WERI-Rb-1 (cell line): ENCODE results near the gene PAX2.
A peak's percentile ranks its signal among the peaks of the same experiment; 100 is the strongest.

ENCODE experiments used
- DNase-seq: peaks from one replicate; pipeline ENCODE4 v3.0.0-alpha.2; 2020
- H3K27ac ChIP-seq: fragments of 250-450 bp; sonication (Bioruptor Pico); 2 replicates; pipeline ENCODE4 v1.5.1; 2020; ENCODE audit warnings: mild to moderate bottlenecking, moderate library complexity
- H3K27me3 ChIP-seq: fragments of 250-450 bp; sonication (Bioruptor Pico); 2 replicates; pipeline ENCODE4 v1.5.1; 2021; ENCODE audit warnings: mild to moderate bottlenecking, low read depth, moderate library complexity; ENCODE audit not compliant: insufficient read depth, severe bottlenecking
- H3K36me3 ChIP-seq: fragments of 250-450 bp; sonication (Bioruptor Pico); 2 replicates; pipeline ENCODE4 v1.5.1; 2020; ENCODE audit warnings: mild to moderate bottlenecking, moderate library complexity
- H3K4me3 ChIP-seq: 2 replicates; pipeline ENCODE4 v1.5.1; 2011; ENCODE audit warnings: low read depth, mild to moderate bottlenecking, control low read depth, low read length
- H3K9me3 ChIP-seq: fragments of 250-450 bp; sonication (Bioruptor Pico); 2 replicates; pipeline ENCODE4 v1.5.1; 2021; ENCODE audit warnings: mild to moderate bottlenecking, moderate library complexity; ENCODE audit not compliant: severe bottlenecking
- CTCF ChIP-seq: IDR thresholded peaks from 2 replicates; pipeline ENCODE4 v1.5.1; 2011; ENCODE audit warnings: low read depth, mild to moderate bottlenecking, control low read depth, inconsistent platforms, low read length

PAX2 gene

GRCh38 chr10:100812978-100813377, 67.6 kb downstream of the PAX2 start:
- DNase-seq: peak; percentile 30
- H3K4me3 ChIP-seq: no peak overlapping the region
- no peaks in the 10 kb centered on the region for H3K36me3 ChIP-seq
- TF ChIP-seq CTCF: peak; percentile 44; the same call in 1 of the 2 replicates
- no peak overlapping the region for H3K27ac ChIP-seq
- H3K9me3 ChIP-seq: no peaks in the 10 kb centered on the region
- H3K27me3 ChIP-seq: peaks cover 99% of the 10 kb centered on the region

- Histone ChIP-seq H3K4me3 (no peak overlapping the region), H3K27ac (no peak overlapping the region), H3K27me3 (peaks cover 99% of the 10 kb centered on the region), H3K36me3 (no peaks in the 10 kb centered on the region), H3K9me3 (no peaks in the 10 kb centered on the region)
- no peak for TF ChIP-seq CTCF
- no peak for DNase-seq
Observed at GRCh38 chr10:100814751-100815474, 69.5 kb downstream of the PAX2 start.

- DNase-seq: peak; percentile 75
- H3K36me3 ChIP-seq: no peaks in the 10 kb centered on the region
- H3K27me3 ChIP-seq: peaks cover 99% of the 10 kb centered on the region
- H3K27ac ChIP-seq: no peak overlapping the region
- TF ChIP-seq CTCF: no peak
- H3K9me3 ChIP-seq: no peaks in the 10 kb centered on the region
- no peak overlapping the region for H3K4me3 ChIP-seq
Observed at GRCh38 chr10:100816671-100817070, 71.3 kb downstream of the PAX2 start.

GRCh38 chr10:100817268-100817839, 72.0 kb downstream of the PAX2 start:
- Histone ChIP-seq H3K27ac (no peak overlapping the region), H3K9me3 (no peaks in the 10 kb centered on the region), H3K36me3 (no peaks in the 10 kb centered on the region), H3K27me3 (peaks cover 99% of the 10 kb centered on the region), H3K4me3 (no peak overlapping the region)
- peak; percentile 51 for DNase-seq
- peak; percentile 78 for TF ChIP-seq CTCF

GRCh38 chr10:100819424-100819823, 74.0 kb downstream of the PAX2 start:
- Histone ChIP-seq H3K9me3 (no peaks in the 10 kb centered on the region), H3K36me3 (no peaks in the 10 kb centered on the region), H3K4me3 (no peak overlapping the region), H3K27me3 (peaks cover 99% of the 10 kb centered on the region), H3K27ac (no peak overlapping the region)
- no peak for TF ChIP-seq CTCF
- DNase-seq: no peak

- Histone ChIP-seq H3K27ac (no peak overlapping the region), H3K36me3 (no peaks in the 10 kb centered on the region), H3K27me3 (peaks cover 99% of the 10 kb centered on the region), H3K9me3 (no peaks in the 10 kb centered on the region), H3K4me3 (no peak overlapping the region)
- DNase-seq: no peak
- no peak for TF ChIP-seq CTCF
Observed at GRCh38 chr10:100823194-100823593, 77.8 kb downstream of the PAX2 start.
